ENCODE data around the gene NCOA3.

- TF ChIP-seq POLR2AphosphoS5 (IDR thresholded peaks at IDR 0.05; ENCODE audit: low read depth, low read length): no peak
- TF ChIP-seq POLR2A (IDR thresholded peaks at IDR 0.05; ENCODE audit: low read depth, low read length): no peak
Measured at GRCh38 chr20:47481330-47482216, 20.1 kb upstream of the NCOA3 start.
